Lower leg skin (tissue), 3 donors: ENCODE data around the gene SMPD3.

Source experiments
- POLR2A ChIP-seq, 2 donors: fragments of 450-650 bp; IDR thresholded peaks; one replicate each; pipeline ENCODE4 v1.6.1; 2016 to 2017; ENCODE audit warnings: antibody characterized with exemption in 2 of 2, mild to moderate bottlenecking in 1 of 2, moderate library complexity in 1 of 2
- TF ChIP-seq, protein P1 (sequence below), 3 donors: fragments of 450-650 bp; IDR thresholded peaks; one replicate each; pipeline ENCODE4 v1.5.1; 2016; ENCODE audit warnings: antibody characterized with exemption in 3 of 3, mild to moderate bottlenecking in 3 of 3, moderate library complexity in 2 of 3

DNA sequence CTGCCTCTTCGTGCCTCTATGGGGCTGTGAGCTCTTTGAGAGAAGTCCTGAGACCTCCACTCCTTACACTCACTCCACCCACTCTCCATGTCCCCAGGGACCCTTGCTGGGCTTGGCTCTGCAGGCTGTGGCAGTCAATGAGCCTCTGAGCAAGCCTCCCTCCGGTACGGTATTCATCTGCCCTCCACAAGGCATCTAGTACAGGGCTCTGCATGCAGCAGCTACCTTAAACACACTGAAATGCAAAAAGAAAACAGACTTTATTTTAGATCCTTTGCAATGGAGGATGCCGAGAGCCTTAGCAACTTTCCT lies 38.9 kb upstream of the SMPD3 start:
- no peak for TF ChIP-seq POLR2A (IDR thresholded peaks at IDR 0.05)
- TF ChIP-seq, protein P1, sequence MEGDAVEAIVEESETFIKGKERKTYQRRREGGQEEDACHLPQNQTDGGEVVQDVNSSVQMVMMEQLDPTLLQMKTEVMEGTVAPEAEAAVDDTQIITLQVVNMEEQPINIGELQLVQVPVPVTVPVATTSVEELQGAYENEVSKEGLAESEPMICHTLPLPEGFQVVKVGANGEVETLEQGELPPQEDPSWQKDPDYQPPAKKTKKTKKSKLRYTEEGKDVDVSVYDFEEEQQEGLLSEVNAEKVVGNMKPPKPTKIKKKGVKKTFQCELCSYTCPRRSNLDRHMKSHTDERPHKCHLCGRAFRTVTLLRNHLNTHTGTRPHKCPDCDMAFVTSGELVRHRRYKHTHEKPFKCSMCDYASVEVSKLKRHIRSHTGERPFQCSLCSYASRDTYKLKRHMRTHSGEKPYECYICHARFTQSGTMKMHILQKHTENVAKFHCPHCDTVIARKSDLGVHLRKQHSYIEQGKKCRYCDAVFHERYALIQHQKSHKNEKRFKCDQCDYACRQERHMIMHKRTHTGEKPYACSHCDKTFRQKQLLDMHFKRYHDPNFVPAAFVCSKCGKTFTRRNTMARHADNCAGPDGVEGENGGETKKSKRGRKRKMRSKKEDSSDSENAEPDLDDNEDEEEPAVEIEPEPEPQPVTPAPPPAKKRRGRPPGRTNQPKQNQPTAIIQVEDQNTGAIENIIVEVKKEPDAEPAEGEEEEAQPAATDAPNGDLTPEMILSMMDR (IDR thresholded peaks at IDR 0.05), result no peak
